Activated CD4-positive, alpha-beta T cell treated with anti-CD3 and anti-CD28 coated beads, Interleukin-2, Interleukin-6, amounts not matched to agents 100 ng/mL and 50 ng/mL, durations not matched to agents 16 hours and 8 hours (primary cell): ENCODE measurements around the gene CHGA.

Experiments
- DNase-seq: peaks from one replicate; pipeline ENCODE4 v3.0.0-alpha.2; 2020

Gene CHGA

DNA sequence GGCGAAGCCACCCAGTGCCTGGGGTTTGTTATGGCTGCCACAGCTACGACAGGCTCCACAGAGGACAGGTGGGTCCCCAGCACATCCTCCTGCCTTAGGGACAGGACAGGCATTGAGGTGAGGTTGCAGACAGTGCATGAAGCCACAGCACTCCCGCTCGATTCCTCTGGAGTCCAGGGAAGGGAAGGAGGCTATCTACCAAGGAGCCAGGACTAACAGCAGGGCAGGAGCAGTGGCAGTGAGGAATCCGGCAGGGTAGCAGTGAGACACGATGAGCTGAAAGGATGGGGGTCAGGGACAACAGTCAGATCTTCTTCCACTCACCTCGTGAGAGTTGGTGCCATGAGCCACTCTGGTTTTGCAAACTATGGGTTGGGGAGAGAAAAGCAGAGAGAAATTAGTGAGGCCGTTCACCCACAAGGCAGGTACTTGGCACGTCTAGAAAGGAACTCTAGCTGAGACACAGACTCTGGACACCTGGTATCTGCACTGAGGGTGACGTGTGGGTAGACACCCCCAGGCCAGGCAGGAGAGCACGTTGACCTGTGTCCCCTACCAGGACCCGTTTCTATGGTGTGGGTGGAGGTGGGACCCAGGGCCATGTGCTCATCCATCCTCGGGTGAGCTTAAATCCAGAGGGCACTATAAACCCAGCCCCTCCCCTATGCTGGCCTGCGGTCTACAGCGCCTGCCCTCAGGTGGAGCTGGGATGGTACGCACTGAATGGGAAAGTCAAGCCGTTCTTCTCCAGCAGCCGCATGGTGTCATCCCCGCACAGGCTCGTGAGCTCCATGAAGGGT, 39.3 kb downstream of the CHGA start:
- no peak for DNase-seq

DNA sequence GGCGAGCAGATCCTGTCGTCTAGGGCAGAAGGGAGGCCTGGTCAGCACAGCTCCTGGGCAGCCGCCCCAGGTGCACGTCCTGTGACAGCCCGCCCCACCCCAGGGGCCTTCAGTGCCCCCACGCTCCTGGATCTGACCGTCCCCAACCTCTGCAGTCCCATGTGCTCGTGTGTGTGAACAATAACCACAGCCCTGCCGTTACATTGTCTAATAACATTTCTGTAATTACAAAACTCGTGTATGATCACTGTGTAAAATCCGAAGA, 39.8 kb downstream of the CHGA start:
- no peak for DNase-seq

DNA sequence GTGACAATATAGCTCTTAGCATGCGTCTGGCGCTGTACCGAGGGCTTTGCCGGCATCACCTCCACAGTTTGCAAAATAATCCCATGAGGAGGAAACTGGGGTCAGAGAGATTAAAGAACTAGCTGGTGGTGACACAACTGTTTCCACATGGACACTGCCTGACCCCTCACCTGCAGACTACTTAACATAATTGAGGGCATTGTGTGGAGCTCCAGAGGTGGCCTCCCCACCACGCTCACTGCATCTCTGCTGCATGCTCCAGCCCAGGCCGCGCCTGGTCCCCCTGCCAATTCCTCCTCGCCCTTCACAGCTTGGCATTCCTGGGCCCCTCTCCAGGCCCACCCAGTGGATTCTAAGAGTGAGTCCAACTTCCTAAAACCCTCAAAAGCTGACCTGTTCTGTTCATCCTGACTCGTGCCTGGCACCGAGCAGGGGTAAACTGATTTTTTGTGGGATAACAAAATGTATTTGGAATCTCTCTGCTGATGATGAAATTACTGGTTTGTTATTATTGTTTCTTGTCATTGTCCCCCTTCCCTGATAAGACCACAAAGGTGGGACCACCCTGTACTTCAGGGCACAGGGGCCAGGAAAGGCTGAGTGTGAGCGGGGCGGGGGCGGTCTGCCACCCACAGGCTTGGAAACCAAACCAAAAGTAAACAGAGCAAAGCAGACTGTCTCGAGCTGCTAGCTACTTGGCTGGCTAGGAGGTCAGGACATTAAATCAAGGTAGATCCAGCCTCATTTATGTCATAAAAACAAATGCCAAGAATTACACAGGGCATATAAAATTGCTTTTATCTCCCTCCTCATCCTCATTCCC, 40.6 kb downstream of the CHGA start:
- no peak for DNase-seq

DNA sequence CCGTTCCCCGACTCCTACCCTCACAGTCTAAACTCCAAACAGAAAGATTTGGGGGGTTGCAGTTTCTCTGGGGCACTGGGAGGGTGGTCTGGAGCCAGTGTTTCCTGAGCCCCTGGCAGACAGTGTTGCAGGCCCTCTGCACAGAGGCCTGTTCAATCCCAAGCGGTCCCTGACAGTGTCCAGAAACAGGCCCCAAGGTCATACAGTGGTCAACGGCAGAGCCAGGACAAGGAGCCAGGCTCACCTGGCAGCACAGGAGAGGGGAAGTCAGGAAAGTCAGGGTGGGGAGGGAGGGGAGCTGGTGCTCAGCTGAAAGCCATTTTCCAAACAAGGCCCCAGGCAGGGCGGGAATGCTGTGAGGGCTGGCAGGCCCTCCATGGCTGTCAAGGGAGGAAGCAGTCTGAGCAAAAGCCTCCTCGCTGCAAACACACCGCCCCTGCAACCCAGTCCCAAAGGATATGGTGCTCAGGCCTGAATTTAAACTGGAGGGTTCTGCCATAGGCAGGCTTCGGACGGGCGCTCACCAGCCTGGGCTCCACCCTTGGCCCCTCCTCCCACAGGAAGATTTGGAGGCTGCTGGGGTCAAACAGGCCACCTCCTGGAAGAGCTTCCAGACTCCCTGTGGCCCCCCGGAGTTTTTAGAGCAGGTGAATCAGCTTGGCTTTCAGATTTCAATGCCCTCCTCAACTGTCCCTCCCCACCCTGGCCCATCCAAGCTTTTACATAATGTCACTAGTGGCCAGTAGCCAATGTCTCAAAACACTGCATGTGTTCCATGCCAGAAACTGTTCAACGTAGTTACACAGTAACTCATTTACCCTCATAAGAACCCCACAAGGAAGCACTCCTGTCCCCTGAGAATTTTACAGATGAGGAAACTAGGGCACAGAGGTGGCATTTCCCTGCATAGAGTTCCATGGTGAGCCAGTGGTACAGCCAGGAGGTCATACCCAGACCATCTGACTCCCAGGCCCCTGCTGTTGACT, 41.5 kb downstream of the CHGA start:
- DNase-seq = no peak

DNA sequence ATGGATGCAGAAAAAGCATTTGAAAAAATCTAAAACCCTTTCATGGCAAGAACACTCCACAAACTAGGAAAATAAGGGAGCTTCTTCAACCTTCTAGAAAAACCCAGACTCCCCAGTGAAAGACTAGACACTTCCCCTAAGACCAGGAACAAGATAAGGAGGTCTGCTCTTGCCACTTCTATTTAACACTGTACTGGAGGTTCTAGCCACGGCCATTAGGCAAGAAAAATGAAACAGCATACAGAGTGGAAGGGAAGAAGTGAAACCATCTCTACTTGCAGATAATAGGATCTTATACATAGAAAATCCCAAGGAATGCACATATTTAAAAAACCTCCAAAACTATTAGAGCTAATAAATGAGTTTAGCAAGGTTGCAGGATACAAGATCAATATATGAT, 42.3 kb downstream of the CHGA start:
- DNase-seq = no peak

DNA sequence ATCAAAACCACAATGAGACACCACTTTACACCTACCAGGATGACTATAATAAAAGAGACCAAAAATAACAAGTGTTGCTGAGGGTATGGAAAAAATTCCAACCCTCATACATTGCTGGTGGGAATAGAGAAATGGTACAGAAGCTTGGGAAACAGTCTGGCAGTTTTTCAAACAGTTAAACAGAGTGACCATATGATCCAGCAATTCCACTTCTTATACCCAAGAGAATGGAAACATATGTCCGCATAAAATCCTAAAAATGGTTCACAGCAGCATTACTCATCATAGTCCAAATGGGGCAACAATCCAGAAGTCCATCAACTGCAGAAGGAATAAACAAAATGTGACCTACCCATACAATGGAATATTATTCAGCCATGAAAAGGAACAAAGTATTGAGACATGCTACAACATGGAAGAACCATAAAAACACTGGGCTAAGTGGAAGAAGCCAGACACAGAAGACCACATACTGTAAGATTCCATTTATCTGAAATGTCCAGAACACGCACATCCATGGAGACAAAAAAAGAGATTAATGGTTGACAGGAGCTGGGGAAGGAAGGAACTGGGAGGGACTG, 44.5 kb downstream of the CHGA start:
- no peak for DNase-seq

DNA sequence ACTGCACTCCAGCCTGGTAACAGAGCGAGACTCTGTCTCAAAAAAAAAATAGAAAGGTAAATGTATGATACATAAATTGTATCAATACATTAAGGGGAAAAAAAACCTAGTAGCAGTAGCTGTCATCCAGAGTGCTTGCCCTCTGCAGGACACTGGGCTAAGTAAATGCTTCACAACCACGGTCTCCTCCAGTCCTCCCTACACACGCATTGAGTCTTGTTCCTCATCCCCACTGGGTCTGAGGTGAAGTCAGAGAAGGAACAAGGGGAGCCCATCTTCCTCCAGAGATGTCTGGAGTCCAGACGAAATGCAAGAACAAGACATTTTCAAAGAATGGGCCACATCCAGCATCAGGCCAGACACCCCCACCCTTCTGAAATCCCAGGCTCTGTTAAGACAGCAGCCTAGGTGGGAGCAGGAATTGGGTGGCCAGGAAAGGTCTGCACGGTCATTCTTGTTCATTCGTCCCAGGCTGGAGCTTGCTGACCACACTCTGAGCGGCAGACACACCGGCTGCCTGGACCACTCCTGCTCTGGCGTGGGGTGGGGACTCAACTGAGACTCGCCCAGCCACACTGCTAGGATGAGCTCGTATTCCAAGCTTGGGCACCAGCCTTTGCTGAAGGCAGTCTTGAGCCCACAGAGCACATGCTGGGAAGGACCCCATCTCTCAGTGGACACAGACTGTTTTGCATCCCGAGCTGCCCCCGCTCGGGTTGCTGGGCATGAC, 45.5 kb downstream of the CHGA start:
- DNase-seq = no peak

DNA sequence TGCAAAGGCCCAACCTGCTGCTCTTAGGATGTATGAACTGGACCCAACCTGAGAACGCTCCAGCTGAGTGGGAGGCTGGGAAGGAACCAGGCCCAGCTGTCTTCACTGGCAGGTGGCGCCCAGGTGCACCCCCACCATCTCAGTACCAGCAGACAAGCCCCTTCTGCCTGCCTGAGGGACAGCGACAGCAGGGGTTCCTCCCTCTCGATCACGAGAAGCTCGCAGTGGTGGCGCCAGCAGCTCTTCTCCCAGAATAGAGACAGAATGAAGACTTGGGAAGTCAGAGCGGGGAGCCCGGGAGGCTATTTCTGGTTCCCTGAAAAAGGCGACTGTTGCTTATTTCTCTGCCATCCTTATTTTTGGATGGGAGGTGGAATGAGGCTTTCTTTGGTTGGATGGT, 46.5 kb downstream of the CHGA start:
- DNase-seq = no peak

DNA sequence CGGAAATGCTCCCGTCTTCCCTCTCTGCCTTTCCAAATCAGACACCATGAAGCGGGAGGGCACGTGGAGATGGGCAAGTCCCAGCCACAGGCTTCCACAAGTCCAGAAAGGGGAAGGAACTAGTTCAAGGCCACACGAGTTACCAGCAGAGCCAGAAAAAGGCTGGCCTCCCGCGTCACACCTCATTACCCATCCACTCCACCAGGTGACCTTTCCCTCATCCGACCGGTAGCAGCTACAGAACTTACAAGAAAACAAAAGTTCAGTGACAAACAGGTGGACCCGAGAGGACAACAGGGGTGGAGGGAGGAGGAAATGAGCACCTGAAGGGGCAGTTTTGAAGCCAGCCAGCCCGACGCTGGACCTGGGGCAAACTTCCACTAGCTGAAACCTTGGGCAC, 46.9 kb downstream of the CHGA start:
- no peak for DNase-seq

DNA sequence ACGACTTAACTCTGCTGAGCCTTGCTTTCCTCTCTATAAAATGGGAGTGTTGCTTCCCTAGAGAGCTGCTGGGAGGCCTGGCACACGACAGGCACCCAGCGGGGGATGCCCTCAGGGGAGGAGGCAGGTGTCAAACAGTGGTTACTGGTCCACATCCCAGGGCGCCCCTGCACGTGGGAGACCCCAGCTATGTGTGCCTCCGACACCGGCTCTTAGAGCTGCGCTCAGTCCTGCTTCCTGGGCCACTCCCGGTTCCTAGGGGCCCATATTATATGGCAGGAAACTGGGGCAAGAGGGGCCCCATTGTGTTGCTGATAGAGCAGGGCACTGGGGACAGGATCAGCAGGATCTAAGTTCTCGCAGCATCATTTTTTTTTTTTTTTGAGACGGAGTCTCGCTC, 47.3 kb downstream of the CHGA start:
- DNase-seq = no peak

DNA sequence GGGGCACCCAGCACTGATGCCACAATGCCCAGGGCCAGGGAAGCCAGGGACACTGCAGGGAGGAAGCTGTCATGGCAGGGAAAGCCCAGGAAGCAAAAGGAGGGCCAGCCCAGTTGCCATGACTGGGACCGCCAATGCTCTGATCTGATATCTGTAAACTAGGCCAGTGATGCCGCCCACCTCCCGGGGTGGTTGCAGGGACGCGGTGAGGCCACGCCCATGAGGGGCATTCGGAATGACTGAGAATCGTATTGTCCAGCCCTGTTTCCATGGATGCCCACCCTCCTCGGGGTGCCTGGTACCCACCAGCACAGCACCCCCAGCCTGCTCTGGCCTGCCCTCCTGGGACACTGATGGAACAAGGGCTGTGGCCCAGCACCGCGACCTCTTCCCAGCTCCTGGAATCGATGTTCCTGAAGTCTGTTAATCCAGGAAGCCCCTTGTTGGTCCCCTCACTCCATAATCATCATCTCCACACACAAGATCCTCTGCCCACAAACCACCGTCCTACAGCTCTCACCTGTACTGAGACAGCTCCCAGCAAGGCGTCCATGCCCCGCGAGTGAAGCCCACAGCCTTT, 48.7 kb downstream of the CHGA start:
- DNase-seq = no peak

DNA sequence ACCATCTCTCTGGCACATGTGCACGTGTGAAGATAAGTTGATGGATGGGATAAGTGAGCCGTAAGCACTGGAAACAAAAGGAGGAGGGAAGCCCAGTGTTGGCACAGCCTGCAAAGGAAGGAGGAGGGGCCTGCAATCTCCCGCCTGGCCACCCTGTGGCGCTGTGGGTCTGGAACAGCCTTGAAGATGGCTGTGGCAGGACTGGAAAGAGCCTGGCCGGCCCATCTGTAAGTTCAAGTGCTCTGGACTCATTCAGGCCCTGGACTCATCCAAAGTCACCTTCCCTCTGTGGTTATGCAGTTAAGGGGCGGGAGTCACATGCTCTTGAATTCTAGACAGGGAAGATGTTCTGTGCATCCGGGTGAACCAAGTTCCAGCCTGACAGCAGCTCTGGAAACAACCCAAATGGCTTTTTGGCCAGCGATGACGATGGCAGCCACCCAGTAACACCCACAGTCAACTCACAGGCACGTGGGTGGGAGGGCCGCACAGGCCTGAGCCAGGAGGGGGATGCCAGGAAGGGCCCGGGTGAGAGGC, 50.4 kb downstream of the CHGA start:
- DNase-seq = peak; percentile 8

DNA sequence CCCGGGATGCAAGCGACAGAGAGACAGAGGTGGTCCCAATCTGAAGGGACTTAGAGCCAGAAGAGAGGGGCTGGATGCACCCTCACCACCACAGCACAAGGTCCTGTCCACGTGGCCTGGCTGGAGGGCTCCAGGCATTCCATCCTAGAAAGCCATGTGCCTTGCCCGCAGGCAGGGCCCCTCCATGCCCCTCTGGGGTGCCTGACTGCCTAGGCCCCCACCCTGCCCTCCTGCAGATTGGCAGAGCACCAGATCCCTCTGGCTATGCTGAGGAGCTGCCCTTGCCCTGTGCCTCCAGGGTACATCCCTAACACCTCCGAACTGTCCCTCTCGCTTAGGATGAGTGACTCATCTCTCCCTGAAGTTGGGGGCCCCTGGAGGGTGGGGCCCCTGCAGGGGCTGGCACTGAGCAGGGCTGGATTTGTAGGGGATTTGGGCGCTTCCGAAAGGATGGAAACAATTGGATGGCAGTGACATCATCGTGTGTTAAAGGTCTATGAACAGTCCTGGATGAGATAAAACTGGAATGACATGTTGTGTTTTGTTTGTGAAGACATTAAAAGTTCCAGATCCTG, 50.9 kb downstream of the CHGA start:
- DNase-seq = no peak

DNA sequence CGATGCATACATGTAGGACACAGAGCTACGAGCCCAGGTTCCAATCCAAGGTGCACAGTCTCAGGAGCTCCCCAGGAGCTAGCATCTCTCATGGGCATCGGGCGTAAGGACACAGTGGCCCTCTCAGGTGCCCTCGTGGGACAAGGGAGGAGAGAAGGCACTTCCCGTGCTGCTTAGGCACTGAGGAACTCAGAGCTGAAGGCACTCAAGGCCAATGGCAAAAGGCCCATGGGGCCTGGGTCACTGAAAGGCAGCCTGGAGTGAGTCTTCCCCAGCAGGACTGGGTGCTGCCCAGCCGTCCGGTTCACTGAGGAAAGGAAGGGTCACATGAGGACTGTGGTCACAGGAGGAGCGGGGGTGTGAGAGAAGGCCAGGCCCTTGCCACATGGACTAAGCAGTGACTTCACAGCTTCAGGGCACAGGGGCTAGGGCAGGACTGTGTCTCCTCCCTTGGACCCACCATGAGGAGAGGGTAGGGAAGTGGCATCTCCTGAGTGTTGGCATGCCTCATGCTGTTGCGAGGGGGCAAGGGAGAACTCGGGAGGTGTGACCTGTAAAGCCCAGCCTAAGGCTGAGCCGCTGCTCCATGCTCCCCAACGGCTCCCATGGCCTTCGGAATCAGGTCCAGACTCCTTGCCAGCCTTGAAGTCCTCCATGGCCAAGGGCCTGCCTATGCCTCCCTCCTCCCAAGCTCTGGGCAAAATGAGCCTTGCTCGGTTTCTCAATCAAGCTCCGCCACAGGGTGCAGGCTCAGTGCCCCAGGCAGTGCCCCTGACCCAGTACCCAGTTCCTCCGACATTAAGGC, 51.8 kb downstream of the CHGA start:
- DNase-seq = no peak

DNA sequence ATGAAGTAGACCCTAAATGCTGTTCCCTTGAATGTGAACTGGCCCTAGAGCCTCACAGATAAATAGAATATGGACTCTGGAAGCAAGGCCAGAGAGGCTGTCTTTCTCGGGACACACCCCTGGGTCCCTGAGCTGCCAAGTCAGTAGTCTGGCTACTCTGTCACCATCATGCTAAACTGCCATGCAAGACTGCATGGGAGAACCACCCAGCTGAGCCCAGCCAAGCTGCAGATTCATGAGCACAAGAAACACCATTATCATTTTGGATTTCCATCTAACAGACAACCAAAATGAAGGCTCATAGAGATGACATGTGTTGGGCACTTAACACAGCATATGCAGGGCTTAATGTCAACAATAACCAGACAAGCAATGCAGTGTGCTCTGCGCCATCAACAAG, 53.3 kb downstream of the CHGA start:
- no peak for DNase-seq

DNA sequence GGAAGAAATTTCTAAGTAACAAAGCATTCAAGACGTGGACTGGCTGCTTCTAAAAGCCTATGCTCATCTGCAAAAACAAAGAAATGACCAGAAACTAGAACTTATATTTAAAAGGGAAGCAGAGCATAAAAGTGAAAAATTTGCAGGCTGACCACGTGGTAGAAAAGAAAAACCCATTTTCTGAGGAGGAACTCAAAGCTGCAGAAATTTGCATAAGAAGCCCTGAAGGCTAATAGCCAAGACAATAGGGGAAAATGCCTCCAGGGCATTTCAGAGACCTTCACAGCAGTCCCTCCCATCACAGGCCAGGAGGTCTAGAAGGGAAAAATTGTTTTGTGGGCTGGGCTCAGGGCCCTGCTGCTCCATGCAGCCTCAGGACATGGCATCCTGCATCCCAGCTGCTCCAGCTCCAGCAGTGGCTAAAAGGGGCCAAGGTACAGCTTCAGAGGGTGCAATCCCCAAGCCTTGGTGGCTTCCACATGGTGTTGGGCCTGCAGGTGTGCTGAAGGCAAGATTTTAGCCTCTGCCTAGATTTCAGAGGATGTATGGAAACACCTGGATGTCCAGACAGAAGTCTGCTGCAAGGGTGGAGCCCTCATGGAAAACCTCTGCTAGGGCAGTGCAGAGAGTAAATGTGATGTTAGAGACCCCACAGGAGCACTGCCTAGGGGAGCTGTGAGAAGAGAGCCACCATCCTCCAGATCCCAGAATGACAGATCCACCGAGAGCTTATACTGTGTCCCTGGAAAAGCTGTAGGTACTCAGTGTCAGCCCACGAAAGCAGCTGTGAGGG, 55.5 kb downstream of the CHGA start:
- DNase-seq = no peak

DNA sequence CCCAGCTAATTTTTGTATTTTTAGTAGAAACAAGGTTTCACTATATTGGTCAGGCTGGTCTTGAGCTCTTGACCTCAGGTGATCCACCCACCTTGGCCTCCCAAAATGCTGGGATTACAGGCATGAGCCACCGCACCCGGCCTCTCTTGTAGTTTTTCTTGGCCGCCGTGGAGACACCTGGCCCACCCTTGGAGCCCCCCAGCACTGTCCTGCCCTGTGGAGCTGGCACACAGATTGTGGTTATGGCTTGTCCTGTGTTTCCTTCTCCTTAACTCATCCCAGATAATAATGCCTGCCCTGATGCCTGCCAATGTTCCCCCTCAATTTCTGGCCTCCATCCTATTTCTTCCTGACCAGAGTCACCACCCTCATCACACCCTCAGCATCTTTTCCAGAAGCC, 57.9 kb downstream of the CHGA start:
- no peak for DNase-seq

DNA sequence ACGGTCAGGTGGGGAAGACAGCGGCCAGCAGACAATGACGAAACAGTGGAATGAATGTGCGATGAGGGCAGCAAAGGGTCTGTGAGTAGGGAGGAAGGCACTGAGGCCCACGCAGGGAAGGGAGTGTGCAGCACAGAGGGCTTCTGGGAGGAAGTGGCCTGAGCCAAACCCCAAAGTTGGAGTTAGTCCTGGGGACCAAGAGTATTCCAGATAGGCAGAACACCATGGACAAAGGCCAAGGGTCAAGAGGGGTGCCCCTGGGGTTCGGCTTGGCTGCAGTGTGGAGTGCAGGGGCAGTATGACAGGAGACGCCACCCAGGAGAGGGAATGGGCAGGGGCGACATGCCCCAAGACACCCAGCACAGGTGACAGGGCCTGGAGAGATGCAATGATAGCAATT, 58.8 kb downstream of the CHGA start:
- no peak for DNase-seq

DNA sequence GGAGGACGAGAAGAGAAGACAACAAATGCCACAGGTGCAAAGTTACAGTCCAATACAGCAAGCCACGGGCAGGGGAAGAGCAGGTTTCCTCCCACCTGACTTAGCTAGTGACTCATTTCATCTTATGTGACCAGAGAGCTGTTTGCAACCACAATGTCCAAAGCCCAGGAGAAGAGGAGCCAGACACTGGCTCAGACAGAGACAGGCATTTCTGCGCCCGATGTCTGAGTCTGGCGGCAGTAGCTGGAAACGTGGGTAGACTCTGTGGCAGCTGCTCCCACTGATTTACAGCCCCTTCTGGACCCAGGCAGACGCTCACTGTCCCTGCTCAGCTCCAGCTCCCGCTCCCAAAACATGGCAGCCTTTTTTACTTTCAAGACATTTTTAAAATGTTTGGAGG, 60.0 kb downstream of the CHGA start:
- no peak for DNase-seq
